ENCODE data around the gene IQCN. TPM values are rescaled to one million over a fixed set of nuclear protein-coding genes. Genes with fewer than 3 reads are reported as not detected.

IQCN gene
- total and polyA plus RNA-seq, 2 of the 4 experiments (the other 2 are of a cell fraction), result 0.18 to 0.67 TPM

GRCh38 chr19:18269070-18269723, 5.1 kb downstream of the IQCN start:
- no peak overlapping the region for H3K27ac ChIP-seq (ENCODE audit: insufficient read depth, low read length)
- no peak overlapping the region for H3K56ac ChIP-seq (ENCODE audit: extremely low read depth, insufficient read depth, low read length)
- in situ Hi-C loops (cut with MboI; ENCODE audit: low sequenced_read_pairs), result no loop called here
- 80% methylated on average over 2 of the region's 2 CpGs; no CpG with 5 or more reads in 1 of the 2 experiments for WGBS, 2 experiments (ENCODE audit: extremely low coverage in 2 of 2, insufficient read length in 1 of 2)
- H2BK120ac ChIP-seq (ENCODE audit: low read depth, low read length), result no peak overlapping the region
- no peak for TF ChIP-seq RCOR1 (IDR thresholded peaks at IDR 0.05; ENCODE audit: insufficient replicate concordance, low read length)
- TF ChIP-seq MAZ (IDR thresholded peaks at IDR 0.05; ENCODE audit: borderline replicate concordance, low read depth, low read length), result no peak
- TF ChIP-seq RFX5 (IDR thresholded peaks at IDR 0.05; ENCODE audit: low read depth, low read length), result no peak
- no peak for TF ChIP-seq RAD21 (IDR thresholded peaks at IDR 0.05; ENCODE audit: low read length)
- no peak for TF ChIP-seq CEBPB (IDR thresholded peaks at IDR 0.05; ENCODE audit: low read depth, low read length)
- TF ChIP-seq NFE2L2 (IDR thresholded peaks at IDR 0.05; ENCODE audit: low read depth, low read length), result no peak
- no peak for TF ChIP-seq SMC3 (IDR thresholded peaks at IDR 0.05; ENCODE audit: low read depth, low read length)
- TF ChIP-seq FOS (IDR thresholded peaks at IDR 0.05; ENCODE audit: low read depth, low read length), result no peak
- no peak for TF ChIP-seq CTCF (conservative IDR thresholded peaks at IDR 0.05; ENCODE audit: low read depth, low read length)
- no peak for TF ChIP-seq CHD1 (IDR thresholded peaks at IDR 0.05; ENCODE audit: low read depth, low read length)
- TF ChIP-seq POLR2A (IDR thresholded peaks at IDR 0.05; ENCODE audit: low read depth, low read length), result no peak
- no peak for TF ChIP-seq USF2 (IDR thresholded peaks at IDR 0.05; ENCODE audit: low read depth, low read length)
- TF ChIP-seq BHLHE40 (IDR thresholded peaks at IDR 0.05; ENCODE audit: low read depth, low read length), result no peak
- peaks cover 3% of the 10 kb centered on the region; the same call in 1 of the 2 replicates for H3K9me1 ChIP-seq (ENCODE audit: insufficient read depth, low read length)
- no peaks in the 10 kb centered on the region; the same call in 1 of the 2 replicates for H3K4me1 ChIP-seq (ENCODE audit: control insufficient read depth, insufficient read depth, low read length)
- H2AK5ac ChIP-seq (ENCODE audit: low read depth, low read length), result no peak overlapping the region
- H3K4me2 ChIP-seq (ENCODE audit: low read depth, low read length), result no peak overlapping the region
- H3K18ac ChIP-seq (ENCODE audit: low read depth, low read length), result no peak overlapping the region
- ATAC-seq (ENCODE audit: low read depth), result no peak
- BruUV-seq (replicated peaks), result no TSS peak
- ChIA-PET POLR2A (ENCODE audit: unreplicated experiment) (no interaction called here), CTCF (interaction anchor here (2.3 kb wide), 1 partner anchor 10 kb away, joined by 9 read pairs; no protein-coding TSS in a partner anchor)
- no peak overlapping the region for H3K4me3 ChIP-seq (ENCODE audit: insufficient read depth, low read depth, low read length)
- no peak overlapping the region for H2BK20ac ChIP-seq (ENCODE audit: low read depth, low read length)
- H3K9me3 ChIP-seq (ENCODE audit: control insufficient read depth, insufficient read depth, low read length), result no peaks in the 10 kb centered on the region
- intact Hi-C loops (cut with micrococcal nuclease), result no loop called here
- peaks cover 32% of the 10 kb centered on the region for H3K36me3 ChIP-seq (ENCODE audit: control insufficient read depth, insufficient read depth, low read length)
- H2AFZ ChIP-seq (replicated peaks; ENCODE audit: low read length, poor library complexity), result no peak overlapping the region
- no peak overlapping the region for H4K5ac ChIP-seq (ENCODE audit: low read depth, low read length)
- dilution Hi-C loops (cut with HindIII; ENCODE audit: low sequenced_read_pairs, unreplicated experiment), result no loop called here
- H3K4ac ChIP-seq (ENCODE audit: low read depth, low read length), result no peak overlapping the region
- no peak overlapping the region for H4K91ac ChIP-seq (ENCODE audit: insufficient read depth, low read depth, low read length)
- H4K8ac ChIP-seq (ENCODE audit: low read depth in 2 of 2, low read length in 2 of 2), result no peak overlapping the region
- H3K9ac ChIP-seq (ENCODE audit: low read depth, low read length), result no peak overlapping the region
- DNase-seq, result no peak
- no peak overlapping the region for H2AK9ac ChIP-seq (replicated peaks; ENCODE audit: low read depth, low read length, poor library complexity)
- H3K14ac ChIP-seq (replicated peaks; ENCODE audit: low read depth, low read length), result no peak overlapping the region
- peaks cover 7% of the 10 kb centered on the region for H4K20me1 ChIP-seq (ENCODE audit: insufficient read depth, low read length)
- H2BK5ac ChIP-seq (ENCODE audit: low read depth, low read length, poor library complexity, severe bottlenecking), result no peak overlapping the region
- no peaks in the 10 kb centered on the region for H3K27me3 ChIP-seq (ENCODE audit: control insufficient read depth, insufficient read depth, low read length)
- H3K79me1 ChIP-seq (ENCODE audit: low read depth in 1 of 2, low read length in 2 of 2), result peaks cover 6 to 16% of the 10 kb centered on the region in 2 experiments; a peak in 3 of 4 replicates
- no peak overlapping the region for H2BK15ac ChIP-seq (ENCODE audit: low read depth, low read length)
- H3K23ac ChIP-seq (ENCODE audit: low read depth, low read length), result no peak overlapping the region

All from IMR-90 (cell line).